ENCODE data around the gene SLX4. TPM values are rescaled to one million over a fixed set of nuclear protein-coding genes. Genes with fewer than 3 reads are reported as not detected.

Gene SLX4
- total RNA-seq, 1 experiment from 2014 or later, result 5.9 TPM

DNA sequence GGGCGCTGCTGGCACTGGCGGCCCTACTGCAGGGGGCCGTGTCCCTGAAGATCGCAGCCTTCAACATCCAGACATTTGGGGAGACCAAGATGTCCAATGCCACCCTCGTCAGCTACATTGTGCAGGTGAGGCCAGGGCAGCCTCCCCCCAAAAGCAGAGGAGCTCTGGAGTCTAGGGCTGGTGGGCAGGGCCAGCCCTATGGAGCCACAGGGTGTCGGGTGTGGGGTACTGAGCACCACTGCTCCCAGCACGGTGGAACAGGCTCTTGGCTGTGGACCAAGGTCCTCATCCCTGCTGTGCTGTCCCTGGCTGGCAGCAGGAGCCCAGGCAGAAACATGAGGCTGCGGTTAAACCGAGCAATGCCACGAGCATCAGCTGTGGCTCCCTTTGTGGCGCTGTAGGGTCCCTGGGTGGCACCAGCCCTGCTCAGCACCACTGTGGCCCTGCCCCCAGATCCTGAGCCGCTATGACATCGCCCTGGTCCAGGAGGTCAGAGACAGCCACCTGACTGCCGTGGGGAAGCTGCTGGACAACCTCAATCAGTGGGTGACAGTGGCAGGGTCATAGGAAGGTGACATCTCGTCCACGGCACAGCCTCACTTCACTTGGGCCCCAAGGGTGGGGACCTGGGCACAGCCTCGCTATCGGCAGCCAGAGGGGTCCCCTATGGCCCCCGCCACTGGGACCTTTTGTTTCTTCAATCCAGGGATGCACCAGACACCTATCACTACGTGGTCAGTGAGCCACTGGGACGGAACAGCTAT lies 44.2 kb upstream of the SLX4 start:
- Mint-ChIP-seq H3K4me3 (ENCODE audit: unreplicated experiment) (no peak overlapping the region), H3K27ac (ENCODE audit: low read depth, unreplicated experiment) (no peak overlapping the region), H3K4me1 (ENCODE audit: insufficient read depth, unreplicated experiment) (peaks cover 6% of the 10 kb centered on the region), H3K27me3 (ENCODE audit: insufficient read depth, unreplicated experiment) (no peaks in the 10 kb centered on the region), H3K9me3 (ENCODE audit: unreplicated experiment) (no peaks in the 10 kb centered on the region), H3K36me3 (ENCODE audit: insufficient read depth, unreplicated experiment) (peaks cover 57% of the 10 kb centered on the region)
- TF ChIP-seq, protein P1, sequence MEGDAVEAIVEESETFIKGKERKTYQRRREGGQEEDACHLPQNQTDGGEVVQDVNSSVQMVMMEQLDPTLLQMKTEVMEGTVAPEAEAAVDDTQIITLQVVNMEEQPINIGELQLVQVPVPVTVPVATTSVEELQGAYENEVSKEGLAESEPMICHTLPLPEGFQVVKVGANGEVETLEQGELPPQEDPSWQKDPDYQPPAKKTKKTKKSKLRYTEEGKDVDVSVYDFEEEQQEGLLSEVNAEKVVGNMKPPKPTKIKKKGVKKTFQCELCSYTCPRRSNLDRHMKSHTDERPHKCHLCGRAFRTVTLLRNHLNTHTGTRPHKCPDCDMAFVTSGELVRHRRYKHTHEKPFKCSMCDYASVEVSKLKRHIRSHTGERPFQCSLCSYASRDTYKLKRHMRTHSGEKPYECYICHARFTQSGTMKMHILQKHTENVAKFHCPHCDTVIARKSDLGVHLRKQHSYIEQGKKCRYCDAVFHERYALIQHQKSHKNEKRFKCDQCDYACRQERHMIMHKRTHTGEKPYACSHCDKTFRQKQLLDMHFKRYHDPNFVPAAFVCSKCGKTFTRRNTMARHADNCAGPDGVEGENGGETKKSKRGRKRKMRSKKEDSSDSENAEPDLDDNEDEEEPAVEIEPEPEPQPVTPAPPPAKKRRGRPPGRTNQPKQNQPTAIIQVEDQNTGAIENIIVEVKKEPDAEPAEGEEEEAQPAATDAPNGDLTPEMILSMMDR (IDR thresholded peaks at IDR 0.05; ENCODE audit: unreplicated experiment), result no peak
- CTCF ChIA-PET, result interaction anchor here (0.6 to 1.2 kb wide), 2 partner anchors 13 to 35 kb away, joined by 3 to 4 read pairs; no protein-coding TSS in a partner anchor
- no peak for DNase-seq (ENCODE audit: unreplicated experiment)
- intact Hi-C loops (cut with micrococcal nuclease), result no loop called here
- BruUV-seq (replicated peaks), result no TSS peak
- POLR2A ChIA-PET, result interaction anchor here (0.6 kb wide), 2 partner anchors 15 to 75 kb away, joined by 3 read pairs; no protein-coding TSS in a partner anchor

DNA sequence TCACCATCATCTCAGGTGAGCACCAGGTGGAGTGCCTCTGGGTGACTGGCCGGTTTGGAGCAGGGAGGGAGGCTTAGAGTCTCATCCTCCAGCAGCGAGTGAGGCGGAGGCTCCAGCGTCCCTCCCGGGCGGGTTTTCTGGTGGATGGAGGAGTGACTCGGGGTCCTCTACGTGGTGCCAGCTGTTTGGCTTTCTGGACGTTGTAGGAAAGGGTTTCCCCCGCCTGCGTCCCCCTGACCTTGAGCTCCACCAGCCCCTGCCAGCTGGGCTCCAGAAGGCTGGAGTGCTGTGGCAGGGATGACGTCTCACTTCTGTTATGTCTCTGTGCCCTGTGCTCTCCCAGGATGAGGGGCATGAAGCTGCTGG lies 43.6 kb upstream of the SLX4 start:
- ChIA-PET POLR2A (interaction anchor here (0.6 kb wide), 2 partner anchors 14 to 74 kb away, joined by 3 read pairs; no protein-coding TSS in a partner anchor), CTCF (interaction anchor here (0.6 to 1.2 kb wide), 4 partner anchors 14 to 527 kb away, joined by 3 to 4 read pairs (median 3); no protein-coding TSS in a partner anchor)
- no TSS peak for BruUV-seq (replicated peaks)
- Mint-ChIP-seq H3K4me3 (ENCODE audit: unreplicated experiment) (no peak overlapping the region), H3K36me3 (ENCODE audit: insufficient read depth, unreplicated experiment) (peaks cover 51% of the 10 kb centered on the region), H3K27me3 (ENCODE audit: insufficient read depth, unreplicated experiment) (no peaks in the 10 kb centered on the region), H3K4me1 (ENCODE audit: insufficient read depth, unreplicated experiment) (peaks cover 6% of the 10 kb centered on the region), H3K9me3 (ENCODE audit: unreplicated experiment) (no peaks in the 10 kb centered on the region), H3K27ac (ENCODE audit: low read depth, unreplicated experiment) (no peak overlapping the region)
- no peak for DNase-seq (ENCODE audit: unreplicated experiment)
- TF ChIP-seq, protein P1 (IDR thresholded peaks at IDR 0.05; ENCODE audit: unreplicated experiment), result no peak
- intact Hi-C loops (cut with micrococcal nuclease), result no loop called here

DNA sequence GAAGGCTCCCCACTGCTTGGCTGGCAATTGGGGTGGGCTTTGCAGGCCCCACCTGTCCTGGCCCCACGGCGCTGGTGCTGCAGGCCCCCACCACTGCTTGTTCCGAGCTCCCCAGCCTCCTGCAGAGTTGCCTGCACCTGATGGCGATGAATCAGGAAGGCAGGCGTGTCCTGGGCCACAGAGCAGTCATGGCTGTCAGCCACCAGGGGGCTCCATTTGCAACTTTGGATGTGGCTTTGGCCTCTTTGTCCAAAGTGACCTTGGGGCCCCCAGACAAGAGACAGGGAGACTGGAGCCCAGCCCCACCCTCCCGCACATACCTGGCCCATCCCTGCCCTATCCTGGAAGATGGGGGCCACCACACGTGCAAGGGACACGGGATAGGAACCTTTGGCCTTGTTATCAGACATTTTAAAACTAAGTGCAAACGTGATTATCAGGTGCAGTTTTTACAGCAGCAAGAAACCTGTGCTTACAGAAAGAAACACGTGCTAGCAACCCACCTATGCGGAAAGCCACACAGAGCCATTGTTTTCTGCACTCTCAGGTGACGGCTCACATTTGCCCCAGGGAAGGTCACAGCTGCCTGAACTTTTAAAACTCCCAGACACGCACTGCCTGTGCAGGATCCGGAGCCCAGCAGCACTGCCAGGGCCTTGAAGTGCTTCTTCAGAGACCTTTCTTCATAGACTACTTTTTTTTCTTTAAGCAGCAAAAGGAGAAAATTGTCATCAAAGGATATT lies 43.0 kb upstream of the SLX4 start, which contains the start of gene DNASE1:
Gene DNASE1, plus strand, starts transcription at position 443 of the 743 bp plus-strand sequence. CDS start 683 bp downstream, outside the sequence.
- TF ChIP-seq, protein P1 (IDR thresholded peaks at IDR 0.05; ENCODE audit: unreplicated experiment), result peak; percentile 79
- Mint-ChIP-seq H3K4me3 (ENCODE audit: unreplicated experiment) (no peak within 1 kb of the TSS), H3K27ac (ENCODE audit: low read depth, unreplicated experiment) (no peak within 1 kb of the TSS), H3K27me3 (ENCODE audit: insufficient read depth, unreplicated experiment) (no peaks in the 10 kb centered on the region), H3K9me3 (ENCODE audit: unreplicated experiment) (no peaks in the 10 kb centered on the region), H3K36me3 (ENCODE audit: insufficient read depth, unreplicated experiment) (peaks cover 45% of the 10 kb centered on the region), H3K4me1 (ENCODE audit: insufficient read depth, unreplicated experiment) (peaks cover 5% of the 10 kb centered on the region)
- ChIA-PET POLR2A (no interaction called here), CTCF (interaction anchor here (0.6 to 1.2 kb wide), 5 partner anchors 30 to 533 kb away, joined by 3 read pairs; no protein-coding TSS in a partner anchor)
- intact Hi-C loops (cut with micrococcal nuclease), result no loop called here
- peak; percentile 82 for DNase-seq (ENCODE audit: unreplicated experiment)
- BruUV-seq (replicated peaks), result no TSS peak

All from MCF 10A (cell line).